IMR-90 (cell line): Measurements from ENCODE around the gene CKAP2L. TPM values are rescaled to one million over a fixed set of nuclear protein-coding genes. Genes with fewer than 3 reads are reported as not detected.
"Not testable (repeated sequence)": the region's sequence is repeated elsewhere in the genome, so short reads cannot be mapped to it uniquely, and the experiment has no call there.

ENCODE experiments used
- ATAC-seq: fragments of 200-7000 bp; cut with Tn5 transposase; 2 replicates; pipeline ENCODE4 v1.9.1; 2020; ENCODE audit warnings: low read depth, mild to moderate bottlenecking, moderate library complexity
- BruUV-seq: library from RNA; stranded (reverse); fragments of 400-500 nt; replicated peaks from 2 replicates; lab custom pipeline; 2021; lab: Mats Ljungman, UMichigan
- CTCF ChIA-PET: fragments of 300-600 bp; formaldehyde crosslinking; extraction: SDS; loops from one replicate; lab custom pipeline; 2021; ENCODE audit warnings: antibody characterized with exemption; lab: Yijun Ruan, JAX
- POLR2A ChIA-PET: fragments of 300-600 bp; sonication (Branson Sonifier 250); formaldehyde crosslinking; loops from one replicate; lab custom pipeline; 2022; ENCODE audit warnings: antibody characterized with exemption; ENCODE audit not compliant: unreplicated experiment; lab: Charles Lee
- DNase-seq: peaks from one replicate; pipeline ENCODE4 v3.0.0; 2013
- H2AFZ ChIP-seq: replicated peaks from 2 replicates; pipeline ENCODE3; 2013; ENCODE audit warnings: low read length, mild to moderate bottlenecking; ENCODE audit not compliant: poor library complexity
- H2AK5ac ChIP-seq: 2 replicates; pipeline ENCODE4 v1.6.1; 2013; ENCODE audit warnings: low read depth, low read length, inconsistent platforms
- H2AK9ac ChIP-seq: replicated peaks from 2 replicates; pipeline ENCODE3; 2013; ENCODE audit warnings: mild to moderate bottlenecking, low read depth, low read length, moderate library complexity; ENCODE audit not compliant: poor library complexity
- H2BK120ac ChIP-seq: 2 replicates; pipeline ENCODE4 v1.6.1; 2013; ENCODE audit warnings: low read depth, low read length, inconsistent platforms
- H2BK15ac ChIP-seq: 3 replicates; pipeline ENCODE4 v1.6.1; 2013; ENCODE audit warnings: low read depth, low read length, inconsistent platforms
- H2BK20ac ChIP-seq: 2 replicates; pipeline ENCODE4 v1.6.1; 2013; ENCODE audit warnings: low read depth, mild to moderate bottlenecking, inconsistent platforms, low read length, moderate library complexity
- H2BK5ac ChIP-seq: 2 replicates; pipeline ENCODE4 v1.6.1; 2013; ENCODE audit warnings: mild to moderate bottlenecking, low read depth, low read length, inconsistent platforms; ENCODE audit not compliant: poor library complexity, severe bottlenecking
- H3K14ac ChIP-seq: replicated peaks from 2 replicates; pipeline ENCODE4 v1.6.1; 2013; ENCODE audit warnings: low read depth, low read length, inconsistent platforms
- H3K18ac ChIP-seq: 2 replicates; pipeline ENCODE4 v1.6.1; 2013; ENCODE audit warnings: low read depth, low read length, control low read depth
- H3K23ac ChIP-seq: 2 replicates; pipeline ENCODE4 v1.6.1; 2013; ENCODE audit warnings: low read depth, low read length, inconsistent platforms
- H3K27ac ChIP-seq: 2 replicates; pipeline ENCODE4 v1.5.1; 2013; ENCODE audit warnings: mild to moderate bottlenecking, control low read depth, low read length; ENCODE audit not compliant: insufficient read depth
- H3K27me3 ChIP-seq: 2 replicates; pipeline ENCODE4 v1.6.1; 2013; ENCODE audit warnings: low read length; ENCODE audit not compliant: control insufficient read depth, insufficient read depth
- H3K36me3 ChIP-seq: 2 replicates; pipeline ENCODE4 v1.6.1; 2013; ENCODE audit warnings: low read length, mixed read lengths; ENCODE audit not compliant: control insufficient read depth, insufficient read depth
- H3K4ac ChIP-seq: 2 replicates; pipeline ENCODE4 v1.6.1; 2013; ENCODE audit warnings: low read depth, low read length, inconsistent platforms
- H3K4me1 ChIP-seq: 2 replicates; pipeline ENCODE4 v1.6.1; 2013; ENCODE audit warnings: low read length, mixed read lengths; ENCODE audit not compliant: control insufficient read depth, insufficient read depth
- H3K4me2 ChIP-seq: 2 replicates; pipeline ENCODE4 v1.6.1; 2013; ENCODE audit warnings: low read depth, mild to moderate bottlenecking, control low read depth, low read length, moderate library complexity
- H3K4me3 ChIP-seq: 2 replicates; pipeline ENCODE4 v1.5.1; 2013; ENCODE audit warnings: low read depth, mild to moderate bottlenecking, control low read depth, low read length, moderate library complexity; ENCODE audit not compliant: insufficient read depth
- H3K56ac ChIP-seq: 2 replicates; pipeline ENCODE4 v1.6.1; 2013; ENCODE audit warnings: low read length, inconsistent platforms; ENCODE audit not compliant: insufficient read depth; ENCODE audit errors: extremely low read depth
- H3K79me1 ChIP-seq, 2 experiments: 2 replicates each; pipeline ENCODE4 v1.6.1; 2013; ENCODE audit warnings: low read length in 2 of 2, inconsistent platforms in 1 of 2, low read depth in 1 of 2
- H3K9ac ChIP-seq: 2 replicates; pipeline ENCODE4 v1.6.1; 2013; ENCODE audit warnings: low read depth, low read length, control low read depth
- H3K9me1 ChIP-seq: 2 replicates; pipeline ENCODE4 v1.6.1; 2013; ENCODE audit warnings: low read length, inconsistent platforms; ENCODE audit not compliant: insufficient read depth
- H3K9me3 ChIP-seq: 2 replicates; pipeline ENCODE4 v1.6.1; 2013; ENCODE audit warnings: low read length; ENCODE audit not compliant: control insufficient read depth, insufficient read depth
- H4K20me1 ChIP-seq: 2 replicates; pipeline ENCODE4 v1.6.1; 2013; ENCODE audit warnings: low read length, inconsistent platforms; ENCODE audit not compliant: insufficient read depth
- H4K5ac ChIP-seq: 2 replicates; pipeline ENCODE4 v1.6.1; 2013; ENCODE audit warnings: mild to moderate bottlenecking, low read depth, low read length, control low read depth
- H4K8ac ChIP-seq, 2 experiments: 2 replicates each; pipeline ENCODE4 v1.6.1; 2013; ENCODE audit warnings: low read depth in 2 of 2, low read length in 2 of 2, control low read depth in 1 of 2, inconsistent platforms in 1 of 2
- H4K91ac ChIP-seq: 2 replicates; pipeline ENCODE4 v1.6.1; 2013; ENCODE audit warnings: low read depth, low read length, inconsistent platforms; ENCODE audit not compliant: insufficient read depth
- WGBS, 2 experiments: methylation state at CpG; one replicate each; pipeline versions ENCODE4 v1.1.5 to v1.1.7; 2013; ENCODE audit warnings: missing lambda C conversion rate in 2 of 2; ENCODE audit not compliant: insufficient read length in 1 of 2; ENCODE audit errors: extremely low coverage in 2 of 2; 5-methylcytosine and 5-hydroxymethylcytosine counted together
- dilution Hi-C: fragments of 300-500 bp; cut with HindIII; formaldehyde crosslinking; loops from one replicate; pipeline ENCODE4 v1.14.3; 2018; ENCODE audit warnings: low sequenced_read_pairs; ENCODE audit not compliant: unreplicated experiment
- in situ Hi-C: fragments of 300-500 bp; cut with MboI; formaldehyde crosslinking; loops from 3 replicates; pipeline ENCODE4 v1.14.3; 2019; ENCODE audit warnings: low sequenced_read_pairs, inconsistent platforms, mixed read lengths
- intact Hi-C: fragments of 100-400 bp; cut with micrococcal nuclease; formaldehyde crosslinking; loops from 2 replicates; pipeline ENCODE4 v1.10.0; 2022
- polyA plus RNA-seq, 3 experiments: library from polyadenylated mRNA; depleted of rRNA; stranded (reverse); fragments of >200 nt; gene quantifications; 2 replicates each; pipeline ENCODE4 v1.2.3, GENCODE V29; 2012; ENCODE audit warnings: low replicate concordance in 1 of 3
- total RNA-seq: library from RNA; depleted of rRNA; stranded (reverse); fragments of >200 nt; gene quantifications from 2 replicates; pipeline ENCODE4 v1.2.3, GENCODE V29; 2012

Gene CKAP2L
- total and polyA plus RNA-seq, 2 of the 4 experiments (the other 2 are of a cell fraction): 6.4 to 9.9 TPM

GRCh38 chr2:112716826-112717352 lies 47.5 kb downstream of the CKAP2L start:
- DNase-seq, H4K5ac ChIP-seq, H2AFZ ChIP-seq, H2AK5ac ChIP-seq, H3K18ac ChIP-seq, dilution Hi-C loops, H3K27ac ChIP-seq, H4K8ac ChIP-seq, H3K4ac ChIP-seq, H2BK5ac ChIP-seq, H3K4me2 ChIP-seq, H3K9ac ChIP-seq, H2BK120ac ChIP-seq, BruUV-seq, H3K14ac ChIP-seq, H3K27me3 ChIP-seq, ATAC-seq, H3K9me3 ChIP-seq, H3K23ac ChIP-seq, H2BK15ac ChIP-seq, H3K4me1 ChIP-seq, intact Hi-C loops, H2BK20ac ChIP-seq, H3K79me1 ChIP-seq, H2AK9ac ChIP-seq, H4K20me1 ChIP-seq, H3K36me3 ChIP-seq, CTCF ChIA-PET, H3K4me3 ChIP-seq, H4K91ac ChIP-seq, in situ Hi-C loops, H3K9me1 ChIP-seq, H3K56ac ChIP-seq, POLR2A ChIA-PET: not testable (repeated sequence)
- WGBS, 2 experiments: no CpG with 5 or more reads among the region's 5 CpGs
